Lung (tissue), 12 donors: Measurements from ENCODE around the gene IL1RL1. TPM values are rescaled to one million over a fixed set of nuclear protein-coding genes. Genes with fewer than 3 reads are reported as not detected.

Experiments
- ATAC-seq: fragments of 200-7000 bp; cut with Tn5 transposase; one replicate; pipeline ENCODE4 v1.9.1; 2020; ENCODE audit warnings: moderate number of reproducible peaks; ENCODE audit not compliant: insufficient read depth, low FRiP score
- DNase-seq, 3 donors: peaks; one replicate each; pipeline ENCODE4 v3.0.0-alpha.2; 2013 to 2017
- H3K27ac ChIP-seq, 2 donors: one replicate each; pipeline ENCODE4 v1.5.1; 2013; ENCODE audit warnings: mild to moderate bottlenecking in 2 of 2, moderate library complexity in 2 of 2, control low read depth in 1 of 2, inconsistent platforms in 1 of 2, low read depth in 1 of 2, low read length in 1 of 2
- H3K27me3 ChIP-seq, 3 donors: one replicate each; pipeline ENCODE4 v1.5.1; 2013; ENCODE audit warnings: low read length in 2 of 3; ENCODE audit not compliant: control insufficient read depth in 3 of 3, insufficient read depth in 3 of 3
- H3K36me3 ChIP-seq, 4 donors: one replicate each; pipeline ENCODE4 v1.5.1; 2013; ENCODE audit warnings: low read length in 4 of 4, mild to moderate bottlenecking in 1 of 4, moderate library complexity in 1 of 4; ENCODE audit not compliant: control insufficient read depth in 4 of 4, insufficient read depth in 4 of 4
- H3K4me1 ChIP-seq, 5 donors: one replicate each; pipeline ENCODE4 v1.5.1; 2013; ENCODE audit warnings: low read length in 5 of 5, mild to moderate bottlenecking in 2 of 5, moderate library complexity in 1 of 5; ENCODE audit not compliant: control insufficient read depth in 5 of 5, insufficient read depth in 5 of 5
- H3K4me3 ChIP-seq: one replicate; pipeline ENCODE4 v1.5.1; 2013; ENCODE audit warnings: mild to moderate bottlenecking, control low read depth, moderate library complexity
- H3K9ac ChIP-seq, 2 donors: one replicate each; pipeline ENCODE4 v1.5.1; 2013; ENCODE audit warnings: low read length in 2 of 2, control low read depth in 1 of 2; ENCODE audit not compliant: insufficient read depth in 1 of 2
- H3K9me3 ChIP-seq, 4 donors: one replicate each; pipeline ENCODE4 v1.5.1; 2013; ENCODE audit warnings: low read length in 3 of 4, mild to moderate bottlenecking in 1 of 4, moderate library complexity in 1 of 4; ENCODE audit not compliant: control insufficient read depth in 4 of 4, insufficient read depth in 3 of 4
- CTCF ChIP-seq: IDR thresholded peaks from 2 replicates; pipeline ENCODE4 v1.5.1; 2012; ENCODE audit warnings: mild to moderate bottlenecking; ENCODE audit errors: control extremely low read depth, extremely low read depth
- WGBS, 2 donors: extraction: QIAGEN DNeasy Blood & Tissue Kit; methylation state at CpG; one replicate each; pipeline ENCODE4 v1.1.7; 2013; 5-methylcytosine and 5-hydroxymethylcytosine counted together
- polyA plus RNA-seq, 2 donors: library from polyadenylated mRNA; stranded (reverse); fragments of 200-250 nt; gene quantifications; one replicate each; pipeline ENCODE4 v1.2.1, GENCODE V29; 2013
- total RNA-seq, 2 donors: library from RNA; depleted of rRNA in 1 of 2; stranded (reverse); fragments of >200 nt in 1 of 2; gene quantifications; one replicate each; pipeline ENCODE4 v1.2.1, GENCODE V29; 2014 to 2021
- donor health status: control.
- donor health status: control.
- donor health status: Bipolar disorder and iron deficiency.
- donor health status: healthy.
- donor health status: DM: yes; HTN: yes; CAD: no.

IL1RL1 gene
- total and polyA plus RNA-seq, 4 donors = 1.5 to 383 (median 77.8) TPM

- no peak for TF ChIP-seq CTCF
- H3K27ac ChIP-seq = no peak overlapping the region
- DNase-seq (no peak), ATAC-seq (no peak)
- H3K27me3 ChIP-seq = no peaks in the 10 kb centered on the region
- H3K36me3 ChIP-seq = peaks cover 0 to 4% (median 0%) of the 10 kb centered on the region in 4 donors
- no peak overlapping the region for H3K4me3 ChIP-seq
- WGBS, 2 donors = 94 to 97% methylated on average over 3 of the region's 3 CpGs
- no peak overlapping the region for H3K9ac ChIP-seq
- no peaks in the 10 kb centered on the region for H3K9me3 ChIP-seq
- H3K4me1 ChIP-seq = no peaks in the 10 kb centered on the region
These were observed 33.0 kb downstream of the IL1RL1 start for GRCh38 chr2:102344397-102344796.

GRCh38 chr2:102345329-102345920 is 34.1 kb downstream of the IL1RL1 start:
- peaks cover 0 to 4% (median 0%) of the 10 kb centered on the region in 4 donors for H3K36me3 ChIP-seq
- H3K27me3 ChIP-seq = no peaks in the 10 kb centered on the region
- 83 to 87% methylated on average over 4 of the region's 4 CpGs for WGBS, 2 donors
- no peak overlapping the region for H3K9ac ChIP-seq
- no peak for DNase-seq
- H3K4me1 ChIP-seq = no peaks in the 10 kb centered on the region
- no peak for ATAC-seq
- no peak overlapping the region for H3K27ac ChIP-seq
- no peaks in the 10 kb centered on the region for H3K9me3 ChIP-seq
- no peak for TF ChIP-seq CTCF
- no peak overlapping the region for H3K4me3 ChIP-seq

GRCh38 chr2:102346381-102347130 is 35.2 kb downstream of the IL1RL1 start:
- TF ChIP-seq CTCF = no peak
- no peak overlapping the region for H3K9ac ChIP-seq
- ATAC-seq = no peak
- no peaks in the 10 kb centered on the region for H3K4me1 ChIP-seq
- no peak for DNase-seq
- WGBS, 2 donors = 93 to 96% methylated on average over 7 of the region's 7 CpGs
- H3K4me3 ChIP-seq = no peak overlapping the region
- no peaks in the 10 kb centered on the region for H3K9me3 ChIP-seq
- peaks cover 0 to 4% (median 0%) of the 10 kb centered on the region in 4 donors for H3K36me3 ChIP-seq
- no peaks in the 10 kb centered on the region for H3K27me3 ChIP-seq
- H3K27ac ChIP-seq = no peak overlapping the region
